Measurements from ENCODE around the gene KANTR. TPM values are rescaled to one million over a fixed set of nuclear protein-coding genes. Genes with fewer than 3 reads are reported as not detected.
"Not testable (repeated sequence)": the region's sequence is repeated elsewhere in the genome, so short reads cannot be mapped to it uniquely, and the experiment has no call there.

The KANTR gene
- total RNA-seq, 1 donor from 2014 or later = 31.5 TPM

GRCh38 chrX:53163436-53163835, 69.5 kb downstream of the KANTR start:
- H3K36me3 Mint-ChIP-seq = peaks cover 3% of the 10 kb centered on the region
- peaks cover 12% of the 10 kb centered on the region for H3K4me1 Mint-ChIP-seq
- peaks cover 18% of the 10 kb centered on the region for H3K9me3 Mint-ChIP-seq
- no peak overlapping the region for H3K4me3 Mint-ChIP-seq
- H3K27ac Mint-ChIP-seq = no peak overlapping the region
- H3K27me3 Mint-ChIP-seq (ENCODE audit: low read depth) = no peaks in the 10 kb centered on the region
- no peak for TF ChIP-seq CTCF (IDR thresholded peaks at IDR 0.05; ENCODE audit: unreplicated experiment)
- DNase-seq (ENCODE audit: low spot score in 2 of 2, unreplicated experiment in 2 of 2) = no peak

- not testable (repeated sequence) for H3K4me3 Mint-ChIP-seq; DNase-seq (ENCODE audit: low spot score in 2 of 2, unreplicated experiment in 2 of 2); H3K27ac Mint-ChIP-seq; H3K27me3 Mint-ChIP-seq (ENCODE audit: low read depth); H3K36me3 Mint-ChIP-seq
- Mint-ChIP-seq H3K4me1 (peaks cover 12% of the 10 kb centered on the region), H3K9me3 (peaks cover 14% of the 10 kb centered on the region)
Observed at GRCh38 chrX:53164566-53164965, 70.6 kb downstream of the KANTR start.

GRCh38 chrX:53166103-53166502, 72.2 kb downstream of the KANTR start:
- Mint-ChIP-seq H3K4me1 (peaks cover 4% of the 10 kb centered on the region), H3K27ac (no peak overlapping the region), H3K36me3 (peaks cover 7% of the 10 kb centered on the region), H3K27me3 (ENCODE audit: low read depth) (no peaks in the 10 kb centered on the region), H3K9me3 (peaks cover 14% of the 10 kb centered on the region), H3K4me3 (no peak overlapping the region)
- no peak for DNase-seq (ENCODE audit: low spot score in 2 of 2, unreplicated experiment in 2 of 2)
- no peak for TF ChIP-seq CTCF (IDR thresholded peaks at IDR 0.05; ENCODE audit: unreplicated experiment)

- Mint-ChIP-seq H3K36me3 (peaks cover 14% of the 10 kb centered on the region), H3K27ac (no peak overlapping the region), H3K27me3 (ENCODE audit: low read depth) (no peaks in the 10 kb centered on the region), H3K4me1 (peaks cover 1% of the 10 kb centered on the region), H3K9me3 (peaks cover 16% of the 10 kb centered on the region), H3K4me3 (no peak overlapping the region)
- DNase-seq (ENCODE audit: low spot score in 2 of 2, unreplicated experiment in 2 of 2) = no peak
- TF ChIP-seq CTCF (IDR thresholded peaks at IDR 0.05; ENCODE audit: unreplicated experiment) = no peak
Observed at GRCh38 chrX:53171356-53171755, 77.4 kb downstream of the KANTR start.

Other genes with a start within 250 kb of the KANTR start
- not detected in 3 replicates for gene XAGE3, start 226.1 kb upstream of the KANTR start, total RNA-seq
- gene FAM156B, start 196.8 kb upstream of the KANTR start, total RNA-seq = 18.5 to 29.1 TPM (median 23.3 TPM) in 3 replicates
- 30.1 to 38.0 TPM (median 34.3 TPM) in 3 replicates for gene FAM156A, start 135.6 kb upstream of the KANTR start, total RNA-seq
- 27.2 to 29.0 TPM (median 28.5 TPM) in 3 replicates for gene GPR173, start 45.4 kb upstream of the KANTR start, total RNA-seq
- gene TSPYL2, start 11.8 kb upstream of the KANTR start, total RNA-seq = 99.0 to 103 TPM (median 102 TPM) in 3 replicates
- gene KDM5C, start 131.1 kb downstream of the KANTR start, total RNA-seq = 128 to 134 TPM (median 128 TPM) in 3 replicates
- 19.8 to 23.0 TPM (median 22.2 TPM) in 3 replicates for gene IQSEC2, start 187.4 kb downstream of the KANTR start, total RNA-seq